ENCODE measurements around the gene TCF7. TPM values are rescaled to one million over a fixed set of nuclear protein-coding genes. Genes with fewer than 3 reads are reported as not detected.

The TCF7 gene
- total RNA-seq, 4 donors from 2014 or later, result 0.94 to 1.4 (median 1.1) TPM

DNA sequence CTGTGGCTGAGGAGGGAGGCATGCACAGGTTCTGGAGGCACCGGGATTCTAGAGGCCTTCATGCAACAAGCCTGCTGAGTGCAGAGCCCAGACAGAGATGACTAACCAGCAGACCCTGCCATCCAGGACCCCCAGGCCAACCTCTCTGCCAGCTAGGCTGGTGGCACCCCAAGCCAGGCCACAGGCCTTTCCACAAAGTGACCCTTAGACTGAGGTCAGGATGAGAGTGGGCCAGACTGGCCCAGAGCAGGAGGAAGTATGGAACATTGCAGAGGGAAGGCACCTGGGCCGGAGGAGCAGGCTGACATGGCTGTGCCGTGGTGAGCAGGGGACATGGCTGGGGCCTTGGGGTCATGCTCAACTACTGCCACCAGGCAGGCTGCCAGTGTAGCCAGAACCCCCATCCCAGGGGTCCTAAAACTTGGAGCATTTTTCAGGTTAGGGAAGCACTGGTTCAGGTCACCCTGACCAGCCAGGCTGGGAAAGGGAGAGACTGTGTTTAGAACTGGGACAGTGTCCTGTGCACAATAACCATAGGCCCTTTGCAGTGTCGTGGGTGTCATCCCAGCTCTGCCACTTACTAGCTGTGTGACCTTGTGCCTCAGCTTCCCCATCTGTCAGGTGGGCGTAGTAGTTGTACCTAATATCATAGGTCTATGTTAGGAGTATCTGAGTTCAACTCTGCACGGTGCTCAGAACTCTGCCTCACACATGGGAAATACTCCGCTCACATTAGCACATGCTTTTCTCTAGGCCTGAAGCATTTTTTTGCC is 17.3 kb downstream of the TCF7 start:
- WGBS, 2 donors (ENCODE audit: low coverage in 1 of 2), result 100% methylated on average over 2 of the region's 7 CpGs

DNA sequence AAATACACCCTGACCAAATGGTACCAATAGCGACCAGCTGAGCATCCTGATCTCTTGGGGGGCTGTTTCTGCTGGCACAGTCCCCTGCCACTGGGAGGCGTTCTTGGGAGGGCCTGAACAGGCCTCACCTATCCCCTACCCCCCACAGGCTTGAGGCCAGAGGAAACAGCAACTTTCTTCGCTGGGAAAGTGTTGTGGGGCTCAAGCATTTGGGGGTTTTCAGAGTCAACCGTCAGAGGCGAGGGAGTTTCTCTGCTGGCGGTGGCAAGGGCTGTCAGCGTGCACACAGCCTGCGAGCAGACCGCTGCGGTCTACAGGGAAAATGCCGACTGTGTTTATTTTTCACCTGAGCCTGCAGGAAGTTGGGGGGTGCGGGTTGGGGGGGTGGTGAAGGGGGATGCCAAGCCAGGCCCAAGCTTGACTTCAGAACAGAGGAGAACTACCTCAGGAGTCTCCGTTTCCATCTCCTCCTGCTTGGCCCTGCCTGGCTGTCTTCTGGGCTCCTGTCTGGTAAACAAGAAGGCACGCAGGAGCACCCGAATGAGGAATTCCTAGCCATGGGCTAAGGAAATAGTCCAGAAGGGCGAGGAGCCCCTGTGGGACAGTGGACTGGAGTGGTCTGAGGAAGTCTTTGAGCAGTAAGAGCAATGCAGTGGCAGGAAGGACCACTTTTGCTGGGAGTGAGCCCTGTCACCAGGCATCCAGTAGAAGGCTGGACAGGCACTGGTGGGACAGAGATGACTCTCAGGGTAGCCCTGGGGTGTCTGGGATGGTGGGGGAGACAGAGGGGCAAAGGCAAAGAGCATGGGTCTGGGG is 18.1 kb downstream of the TCF7 start:
- 64 to 67% methylated on average over 1 to 3 of the region's 16 CpGs for WGBS, 2 donors (ENCODE audit: low coverage in 1 of 2)

More for the DNA sequence above, 17.3 kb downstream of the TCF7 start:
- Histone ChIP-seq H3K4me3 (no peak overlapping the region), H3K9me3 (no peaks in the 10 kb centered on the region), H3K27me3 (no peaks in the 10 kb centered on the region), H3K36me3 (peaks cover 0 to 80% of the 10 kb centered on the region in 2 donors), H3K27ac (no peak overlapping the region), H3K4me1 (peaks cover 0 to 18% (median 0%) of the 10 kb centered on the region in 3 donors)
- no peak for ATAC-seq
- TF ChIP-seq POLR2AphosphoS5 (IDR thresholded peaks at IDR 0.05), result no peak
- TF ChIP-seq, protein P1, sequence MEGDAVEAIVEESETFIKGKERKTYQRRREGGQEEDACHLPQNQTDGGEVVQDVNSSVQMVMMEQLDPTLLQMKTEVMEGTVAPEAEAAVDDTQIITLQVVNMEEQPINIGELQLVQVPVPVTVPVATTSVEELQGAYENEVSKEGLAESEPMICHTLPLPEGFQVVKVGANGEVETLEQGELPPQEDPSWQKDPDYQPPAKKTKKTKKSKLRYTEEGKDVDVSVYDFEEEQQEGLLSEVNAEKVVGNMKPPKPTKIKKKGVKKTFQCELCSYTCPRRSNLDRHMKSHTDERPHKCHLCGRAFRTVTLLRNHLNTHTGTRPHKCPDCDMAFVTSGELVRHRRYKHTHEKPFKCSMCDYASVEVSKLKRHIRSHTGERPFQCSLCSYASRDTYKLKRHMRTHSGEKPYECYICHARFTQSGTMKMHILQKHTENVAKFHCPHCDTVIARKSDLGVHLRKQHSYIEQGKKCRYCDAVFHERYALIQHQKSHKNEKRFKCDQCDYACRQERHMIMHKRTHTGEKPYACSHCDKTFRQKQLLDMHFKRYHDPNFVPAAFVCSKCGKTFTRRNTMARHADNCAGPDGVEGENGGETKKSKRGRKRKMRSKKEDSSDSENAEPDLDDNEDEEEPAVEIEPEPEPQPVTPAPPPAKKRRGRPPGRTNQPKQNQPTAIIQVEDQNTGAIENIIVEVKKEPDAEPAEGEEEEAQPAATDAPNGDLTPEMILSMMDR (IDR thresholded peaks at IDR 0.05), result no peak
- no peak for TF ChIP-seq POLR2A (IDR thresholded peaks at IDR 0.05)
- no peak for TF ChIP-seq EP300 (IDR thresholded peaks at IDR 0.05)

DNA sequence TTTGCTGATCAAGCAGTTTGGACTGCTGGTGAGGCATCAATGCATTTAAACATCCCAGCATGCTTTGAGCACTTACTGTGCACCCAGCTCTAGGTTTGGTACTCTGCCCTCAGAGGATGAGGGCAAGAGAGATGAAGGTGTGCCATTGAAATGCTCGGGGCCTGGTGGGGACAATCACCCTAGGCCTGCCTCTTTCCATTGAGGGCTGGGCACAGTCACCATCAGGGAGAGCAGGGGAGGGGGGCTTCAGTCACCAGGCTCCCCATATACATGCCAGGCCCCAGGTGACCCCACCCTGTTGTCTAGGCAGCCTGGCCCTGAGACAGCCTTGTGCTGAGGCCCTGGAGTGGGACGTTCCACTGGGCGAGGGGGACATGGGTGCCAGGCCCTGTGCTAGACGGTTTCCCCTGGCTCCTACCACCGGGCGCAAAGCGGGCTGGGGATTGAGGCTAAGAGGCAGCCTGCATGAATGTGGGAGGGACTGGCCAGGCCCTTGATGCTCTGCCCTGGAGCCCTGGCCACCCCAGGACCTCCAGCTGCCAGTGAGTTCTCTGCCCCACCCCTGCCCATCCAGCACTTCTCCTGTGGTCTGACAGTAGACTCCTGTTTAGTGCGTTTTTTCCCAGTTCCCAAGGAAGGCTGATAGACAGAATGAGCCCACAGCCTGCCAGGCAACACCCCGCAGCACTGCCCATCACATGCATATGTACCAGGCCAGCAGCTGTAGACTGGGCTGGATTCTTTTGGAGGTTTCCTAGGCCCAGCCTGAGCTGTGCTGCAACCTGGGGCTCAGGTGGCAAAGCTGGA is 18.9 kb downstream of the TCF7 start:
- no peaks in the 10 kb centered on the region for H3K9me3 ChIP-seq
- no peaks in the 10 kb centered on the region for H3K27me3 ChIP-seq
- peaks cover 0 to 2% (median 0%) of the 10 kb centered on the region in 3 donors for H3K4me1 ChIP-seq
- no peak overlapping the region for H3K27ac ChIP-seq
- ATAC-seq, result no peak
- no peak overlapping the region for H3K4me3 ChIP-seq
- WGBS, 2 donors (ENCODE audit: low coverage in 1 of 2), result 80% methylated on average over 2 of the region's 9 CpGs; no CpG with 5 or more reads in 1 of the 2 donors
- peaks cover 0 to 78% of the 10 kb centered on the region in 2 donors for H3K36me3 ChIP-seq
- TF ChIP-seq POLR2AphosphoS5 (IDR thresholded peaks at IDR 0.05), result no peak
- no peak for TF ChIP-seq POLR2A (IDR thresholded peaks at IDR 0.05)
- TF ChIP-seq, protein P1 (IDR thresholded peaks at IDR 0.05), result no peak
- TF ChIP-seq EP300 (IDR thresholded peaks at IDR 0.05), result no peak

More for the DNA sequence above, 18.1 kb downstream of the TCF7 start:
- Histone ChIP-seq H3K36me3 (peaks cover 0 to 78% of the 10 kb centered on the region in 2 donors), H3K4me1 (peaks cover 0 to 11% (median 0%) of the 10 kb centered on the region in 3 donors), H3K27me3 (no peaks in the 10 kb centered on the region), H3K4me3 (no peak overlapping the region), H3K9me3 (no peaks in the 10 kb centered on the region), H3K27ac (no peak overlapping the region)
- TF ChIP-seq POLR2AphosphoS5 (IDR thresholded peaks at IDR 0.05), result no peak
- no peak for TF ChIP-seq EP300 (IDR thresholded peaks at IDR 0.05)
- TF ChIP-seq, protein P1 (IDR thresholded peaks at IDR 0.05), result no peak
- TF ChIP-seq POLR2A (IDR thresholded peaks at IDR 0.05), result no peak
- no peak for ATAC-seq

DNA sequence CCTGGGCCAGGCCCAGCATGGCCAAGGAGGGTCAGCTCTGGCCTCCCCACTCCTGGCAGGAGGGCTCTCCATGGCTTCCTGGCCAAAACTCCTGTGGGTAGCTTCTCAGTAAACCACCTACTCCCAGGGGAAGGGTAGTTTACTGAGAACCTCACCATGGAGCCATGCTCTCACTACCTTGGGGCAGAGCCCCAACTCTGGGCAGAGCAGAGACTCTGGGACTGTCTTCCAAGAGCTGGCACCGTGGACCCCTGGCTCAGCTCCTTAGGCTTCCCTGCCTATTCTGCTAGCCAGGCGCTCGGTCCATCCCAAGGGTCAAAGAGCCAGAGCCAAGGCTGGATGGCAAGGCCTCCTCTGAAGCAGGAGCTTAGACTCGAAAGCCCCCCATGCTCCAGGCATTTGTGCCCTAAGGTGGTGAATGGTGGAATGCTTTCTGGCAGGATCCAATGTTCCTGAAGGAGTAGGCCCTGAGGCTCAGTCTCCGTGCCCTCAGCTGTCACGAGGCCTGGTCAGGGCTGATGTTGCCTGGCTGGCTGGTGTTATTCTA is 19.6 kb downstream of the TCF7 start:
- no peaks in the 10 kb centered on the region for H3K4me1 ChIP-seq
- WGBS, 2 donors (ENCODE audit: low coverage in 1 of 2), result no CpG with 5 or more reads among the region's 6 CpGs
- ATAC-seq, result no peak
- TF ChIP-seq EP300 (IDR thresholded peaks at IDR 0.05) (no peak), POLR2A (IDR thresholded peaks at IDR 0.05) (no peak), POLR2AphosphoS5 (IDR thresholded peaks at IDR 0.05) (no peak)
- TF ChIP-seq, protein P1 (IDR thresholded peaks at IDR 0.05), result no peak
- peaks cover 0 to 74% of the 10 kb centered on the region in 2 donors for H3K36me3 ChIP-seq
- no peaks in the 10 kb centered on the region for H3K27me3 ChIP-seq
- no peak overlapping the region for H3K27ac ChIP-seq
- no peaks in the 10 kb centered on the region for H3K9me3 ChIP-seq
- no peak overlapping the region for H3K4me3 ChIP-seq
